ENCODE results near the gene TEX12.
"Not testable (repeated sequence)": the region's sequence is repeated elsewhere in the genome, so short reads cannot be mapped to it uniquely, and the experiment has no call there.

TEX12 gene

DNA sequence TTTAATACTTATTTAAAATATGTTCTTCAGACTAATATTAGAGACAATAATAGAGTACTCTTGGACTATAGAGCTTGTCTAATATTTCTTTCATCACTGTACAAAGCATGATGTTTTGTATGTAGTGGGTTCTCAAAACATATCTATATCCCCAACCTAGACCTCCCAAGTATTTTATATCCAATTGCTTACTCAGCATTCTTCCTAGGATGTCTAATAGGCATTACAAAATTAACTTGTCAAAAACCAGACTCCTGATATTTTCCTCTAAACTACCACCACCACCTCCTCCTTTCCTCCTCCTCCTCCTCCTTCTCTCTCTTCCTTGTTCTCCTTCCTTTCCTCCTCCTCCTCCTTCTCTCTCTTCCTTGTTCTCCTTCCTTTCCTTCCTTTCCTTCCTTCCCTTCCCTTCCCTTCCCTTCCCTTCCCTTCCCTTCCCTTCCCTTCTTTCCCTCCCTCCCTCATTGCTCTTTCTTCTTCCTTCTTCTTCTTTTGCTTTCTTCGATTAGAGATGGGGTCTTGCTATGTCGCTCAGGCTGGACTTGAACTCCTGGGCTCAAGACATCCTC is 29.4 kb downstream of the TEX12 start:
- TF ChIP-seq, protein P1, sequence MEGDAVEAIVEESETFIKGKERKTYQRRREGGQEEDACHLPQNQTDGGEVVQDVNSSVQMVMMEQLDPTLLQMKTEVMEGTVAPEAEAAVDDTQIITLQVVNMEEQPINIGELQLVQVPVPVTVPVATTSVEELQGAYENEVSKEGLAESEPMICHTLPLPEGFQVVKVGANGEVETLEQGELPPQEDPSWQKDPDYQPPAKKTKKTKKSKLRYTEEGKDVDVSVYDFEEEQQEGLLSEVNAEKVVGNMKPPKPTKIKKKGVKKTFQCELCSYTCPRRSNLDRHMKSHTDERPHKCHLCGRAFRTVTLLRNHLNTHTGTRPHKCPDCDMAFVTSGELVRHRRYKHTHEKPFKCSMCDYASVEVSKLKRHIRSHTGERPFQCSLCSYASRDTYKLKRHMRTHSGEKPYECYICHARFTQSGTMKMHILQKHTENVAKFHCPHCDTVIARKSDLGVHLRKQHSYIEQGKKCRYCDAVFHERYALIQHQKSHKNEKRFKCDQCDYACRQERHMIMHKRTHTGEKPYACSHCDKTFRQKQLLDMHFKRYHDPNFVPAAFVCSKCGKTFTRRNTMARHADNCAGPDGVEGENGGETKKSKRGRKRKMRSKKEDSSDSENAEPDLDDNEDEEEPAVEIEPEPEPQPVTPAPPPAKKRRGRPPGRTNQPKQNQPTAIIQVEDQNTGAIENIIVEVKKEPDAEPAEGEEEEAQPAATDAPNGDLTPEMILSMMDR (IDR thresholded peaks at IDR 0.05; ENCODE audit: low read depth, low read length), result no peak
- TF ChIP-seq EZH2phosphoT487 (IDR thresholded peaks at IDR 0.05; ENCODE audit: low read depth), result no peak
- no peak overlapping the region for H3K4me3 ChIP-seq (ENCODE audit: low read length)
- H3K9ac ChIP-seq (ENCODE audit: low read length), result no peak overlapping the region
- no peaks in the 10 kb centered on the region for H4K20me1 ChIP-seq (ENCODE audit: insufficient read depth, low read length)
- H2AFZ ChIP-seq (ENCODE audit: low read depth, low read length), result no peak overlapping the region
- H3K9me3 ChIP-seq (ENCODE audit: insufficient read depth, low read length), result no peaks in the 10 kb centered on the region
- no peak overlapping the region for H3K4me2 ChIP-seq (ENCODE audit: low read length)
- no peaks in the 10 kb centered on the region for H3K79me2 ChIP-seq (ENCODE audit: low read length)
- 0 out of 2 replicates have a peak, but pooled peaks cover 5% of the 10 kb centered on the region for H3K4me1 ChIP-seq (ENCODE audit: low read length)
- H3K36me3 ChIP-seq (replicated peaks; ENCODE audit: low read depth, low read length), result no peaks in the 10 kb centered on the region
- H3K27me3 ChIP-seq (ENCODE audit: low read depth, low read length), result peaks cover 12% of the 10 kb centered on the region; the same call in 1 of the 2 replicates
- H3K27ac ChIP-seq (ENCODE audit: low read length), result no peak overlapping the region

DNA sequence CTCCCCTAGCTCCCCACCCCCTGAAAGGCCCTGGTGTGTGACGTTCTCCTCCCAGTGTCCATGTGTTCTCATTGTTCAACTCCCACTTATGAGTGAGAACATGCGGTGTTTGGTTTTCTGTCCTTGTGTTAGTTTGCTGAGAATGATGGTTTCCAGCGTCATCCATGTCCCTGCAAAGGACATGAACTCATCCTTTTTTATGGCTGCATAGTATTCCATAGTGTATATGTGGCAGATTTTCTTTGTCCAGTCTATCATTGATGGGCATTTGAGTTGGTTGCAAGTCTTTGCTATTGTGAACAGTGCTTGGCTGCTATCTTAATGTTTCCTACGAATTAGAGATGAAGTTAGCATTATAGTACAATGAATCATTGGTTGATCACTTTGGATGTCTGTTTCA is 31.9 kb downstream of the TEX12 start:
- not testable (repeated sequence) for H3K4me1 ChIP-seq (ENCODE audit: low read length); H3K27ac ChIP-seq (ENCODE audit: low read length); H3K79me2 ChIP-seq (ENCODE audit: low read length); H2AFZ ChIP-seq (ENCODE audit: low read depth, low read length); H3K9me3 ChIP-seq (ENCODE audit: insufficient read depth, low read length); H3K36me3 ChIP-seq (replicated peaks; ENCODE audit: low read depth, low read length); H3K4me3 ChIP-seq (ENCODE audit: low read length); H4K20me1 ChIP-seq (ENCODE audit: insufficient read depth, low read length); H3K9ac ChIP-seq (ENCODE audit: low read length); H3K4me2 ChIP-seq (ENCODE audit: low read length)
- peaks cover 14% of the 10 kb centered on the region; the same call in 1 of the 2 replicates for H3K27me3 ChIP-seq (ENCODE audit: low read depth, low read length)

DNA sequence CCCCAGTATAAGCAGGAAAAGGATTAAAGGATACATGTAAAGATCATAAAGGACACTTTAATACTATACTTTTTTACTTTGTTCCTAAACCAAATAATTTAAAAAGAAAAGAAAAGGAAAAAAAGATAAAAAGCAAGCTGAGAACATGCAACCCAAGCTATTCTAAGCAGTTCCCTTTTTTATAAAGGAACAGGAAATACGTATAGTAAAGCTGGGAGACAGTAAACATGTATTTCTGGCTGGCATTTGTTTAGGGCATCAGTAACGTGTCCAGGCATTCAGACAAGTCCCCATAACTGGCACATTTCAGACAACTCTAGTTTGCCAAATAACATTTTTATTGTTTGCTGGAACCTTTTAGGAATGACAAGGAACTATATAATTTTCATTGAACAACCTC is 33.1 kb downstream of the TEX12 start:
- Histone ChIP-seq H3K4me1 (ENCODE audit: low read length) (no peaks in the 10 kb centered on the region), H2AFZ (ENCODE audit: low read depth, low read length) (no peak overlapping the region), H3K79me2 (ENCODE audit: low read length) (no peaks in the 10 kb centered on the region), H3K36me3 (replicated peaks; ENCODE audit: low read depth, low read length) (no peaks in the 10 kb centered on the region), H3K4me3 (ENCODE audit: low read length) (no peak overlapping the region), H4K20me1 (ENCODE audit: insufficient read depth, low read length) (no peaks in the 10 kb centered on the region), H3K9me3 (ENCODE audit: insufficient read depth, low read length) (no peaks in the 10 kb centered on the region), H3K4me2 (ENCODE audit: low read length) (no peak overlapping the region), H3K27me3 (ENCODE audit: low read depth, low read length) (peaks cover 14% of the 10 kb centered on the region; the same call in 1 of the 2 replicates), H3K27ac (ENCODE audit: low read length) (no peak overlapping the region), H3K9ac (ENCODE audit: low read length) (no peak overlapping the region)
- no peak for TF ChIP-seq EZH2phosphoT487 (IDR thresholded peaks at IDR 0.05; ENCODE audit: low read depth)
- TF ChIP-seq, protein P1 (IDR thresholded peaks at IDR 0.05; ENCODE audit: low read depth, low read length), result no peak

DNA sequence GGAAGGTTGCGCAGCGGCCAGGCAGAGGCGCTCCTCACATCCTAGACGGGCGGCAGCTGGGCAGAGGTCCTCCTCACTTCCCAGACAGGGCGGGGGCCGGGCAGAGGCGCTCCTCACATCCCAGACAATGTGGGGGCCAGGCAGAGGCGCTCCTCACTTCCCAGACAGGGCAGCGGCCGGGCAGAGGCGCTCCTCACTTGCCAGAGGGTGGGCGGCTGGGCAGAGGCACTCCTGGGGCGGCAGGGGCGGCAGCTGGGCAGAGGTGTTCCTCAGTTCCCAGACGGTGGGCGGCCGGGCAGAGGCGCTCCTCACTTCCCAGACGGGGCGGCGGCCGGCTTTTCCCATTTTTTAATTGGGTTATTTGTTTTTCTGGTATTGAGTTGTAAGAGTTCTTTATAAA is 38.9 kb downstream of the TEX12 start:
- H3K9me3 ChIP-seq (ENCODE audit: insufficient read depth, low read length), result no peaks in the 10 kb centered on the region
- no peaks in the 10 kb centered on the region for H3K36me3 ChIP-seq (replicated peaks; ENCODE audit: low read depth, low read length)
- no peak overlapping the region for H3K27ac ChIP-seq (ENCODE audit: low read length)
- no peak overlapping the region for H3K9ac ChIP-seq (ENCODE audit: low read length)
- no peaks in the 10 kb centered on the region for H3K79me2 ChIP-seq (ENCODE audit: low read length)
- TF ChIP-seq, protein P1 (IDR thresholded peaks at IDR 0.05; ENCODE audit: low read depth, low read length), result no peak
- H3K4me2 ChIP-seq (ENCODE audit: low read length), result no peak overlapping the region
- no peaks in the 10 kb centered on the region for H4K20me1 ChIP-seq (ENCODE audit: insufficient read depth, low read length)
- no peak overlapping the region for H2AFZ ChIP-seq (ENCODE audit: low read depth, low read length)
- no peak overlapping the region for H3K4me3 ChIP-seq (ENCODE audit: low read length)
- H3K27me3 ChIP-seq (ENCODE audit: low read depth, low read length), result peaks cover 31% of the 10 kb centered on the region
- no peaks in the 10 kb centered on the region for H3K4me1 ChIP-seq (ENCODE audit: low read length)
